ENCODE results near the gene GPR107.

The GPR107 gene

GRCh38 chr9:130171226-130172148 lies 117.8 kb downstream of the GPR107 start:
- DNase-seq (ENCODE audit: low read depth): no peak
- TF ChIP-seq CTCF (conservative IDR thresholded peaks at IDR 0.05; ENCODE audit: low read length): no peak
- peak overlapping the region; percentile 47 for H3K4me3 ChIP-seq (ENCODE audit: low read length)

- TF ChIP-seq CTCF (conservative IDR thresholded peaks at IDR 0.05; ENCODE audit: low read length): no peak
- peak; percentile 65 for DNase-seq (ENCODE audit: low read depth)
- H3K4me3 ChIP-seq (ENCODE audit: low read length): peak within 1 kb of the TSS; percentile 81
Observed at GRCh38 chr9:130172161-130172857, 118.6 kb downstream of the GPR107 start, which contains the start of gene NCS1. TSS of gene NCS1 (plus strand) at chr9:130172404. CDS start at chr9:130172664, 260 bp downstream.

DNA sequence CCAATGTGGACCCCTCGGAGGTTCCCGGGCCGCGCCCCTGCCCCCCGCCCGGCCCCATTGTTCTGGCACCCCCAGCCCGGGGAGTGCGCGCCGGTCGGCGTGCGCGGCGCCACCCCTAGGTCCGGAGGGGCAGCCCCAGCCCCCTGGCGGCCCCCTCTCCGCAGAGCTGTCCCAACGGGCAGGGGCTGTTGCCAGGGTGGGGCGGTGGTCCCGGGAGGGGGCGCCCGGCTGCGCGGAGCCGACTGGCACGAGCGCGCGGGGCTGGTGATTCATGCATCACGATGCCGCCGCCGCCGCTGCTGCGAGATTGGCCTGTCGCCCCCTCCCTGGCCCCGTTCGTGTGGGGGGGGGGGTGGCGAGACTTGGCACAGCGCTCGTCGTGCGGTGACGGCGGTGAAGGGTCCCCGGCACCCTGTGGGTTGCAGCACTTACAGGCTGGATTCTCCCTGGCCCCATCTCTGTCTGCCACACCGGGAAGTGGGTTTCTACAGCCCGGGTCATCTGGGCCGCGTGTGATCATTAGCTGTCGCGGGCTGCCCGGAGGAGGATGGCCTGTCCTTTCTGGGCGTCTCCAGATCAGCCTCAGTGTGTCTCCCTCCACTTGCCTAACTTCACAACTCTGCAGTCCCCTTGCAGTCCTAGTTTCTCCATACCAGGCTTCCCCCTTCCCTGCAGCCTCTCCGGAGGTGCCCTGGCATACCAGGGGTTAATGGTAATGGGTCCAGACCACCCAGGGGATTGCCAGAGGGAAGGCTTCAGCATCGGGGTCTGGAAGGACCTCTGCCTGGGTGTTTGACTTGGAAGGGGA lies 119.4 kb downstream of the GPR107 start:
- no peak for TF ChIP-seq CTCF (conservative IDR thresholded peaks at IDR 0.05; ENCODE audit: low read length)
- H3K4me3 ChIP-seq (ENCODE audit: low read length): peak overlapping the region; percentile 81
- no peak for DNase-seq (ENCODE audit: low read depth)

- DNase-seq (ENCODE audit: low read depth): no peak
- peak overlapping the region; percentile 81 for H3K4me3 ChIP-seq (ENCODE audit: low read length)
- TF ChIP-seq CTCF (conservative IDR thresholded peaks at IDR 0.05; ENCODE audit: low read length): no peak
Observed at GRCh38 chr9:130173666-130173983, 119.9 kb downstream of the GPR107 start.

DNA sequence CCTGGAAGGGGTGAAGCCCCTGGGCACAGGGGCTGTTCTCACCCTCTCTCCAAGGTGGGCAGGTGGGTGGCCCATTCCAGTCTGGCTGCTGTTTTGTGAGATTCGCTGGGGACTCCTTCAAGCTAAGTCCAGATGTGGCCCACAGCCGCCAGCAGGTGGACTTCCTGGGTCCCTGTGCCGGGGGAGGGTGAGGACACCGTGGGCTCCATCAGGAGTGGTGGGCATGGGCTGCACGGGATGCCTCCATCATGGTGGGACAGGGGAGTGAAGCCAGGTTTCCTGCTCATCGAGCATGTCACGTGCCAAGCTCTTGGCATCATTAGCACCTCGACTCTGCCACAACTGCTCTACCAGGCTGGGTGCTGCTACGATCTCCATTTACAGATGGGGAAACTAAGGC lies 120.3 kb downstream of the GPR107 start:
- DNase-seq (ENCODE audit: low read depth): no peak
- peak overlapping the region; percentile 81 for H3K4me3 ChIP-seq (ENCODE audit: low read length)
- TF ChIP-seq CTCF (conservative IDR thresholded peaks at IDR 0.05; ENCODE audit: low read length): no peak

GRCh38 chr9:130174920-130175321 lies 121.2 kb downstream of the GPR107 start:
- no peak for DNase-seq (ENCODE audit: low read depth)
- no peak overlapping the region for H3K4me3 ChIP-seq (ENCODE audit: low read length)
- no peak for TF ChIP-seq CTCF (conservative IDR thresholded peaks at IDR 0.05; ENCODE audit: low read length)
